Upper lobe of right lung (tissue), 1 donor: ENCODE measurements around the gene TSHR. TPM values are rescaled to one million over a fixed set of nuclear protein-coding genes. Genes with fewer than 3 reads are reported as not detected.

ENCODE experiments used
- ATAC-seq: fragments of 200-7000 bp; cut with Tn5 transposase; one replicate; pipeline ENCODE4 v1.9.1; 2020; ENCODE audit warnings: mild to moderate bottlenecking, moderate library complexity
- DNase-seq: peaks from one replicate; pipeline ENCODE4 v3.0.0-alpha.2; 2020
- H3K27ac ChIP-seq: fragments of 200-600 bp; one replicate; pipeline ENCODE4 v1.8.0; 2022
- H3K27me3 ChIP-seq: fragments of 200-600 bp; one replicate; pipeline ENCODE4 v1.8.0; 2022; ENCODE audit warnings: mild to moderate bottlenecking
- H3K36me3 ChIP-seq: fragments of 200-600 bp; one replicate; pipeline ENCODE4 v1.8.0; 2022
- H3K4me1 ChIP-seq: fragments of 200-600 bp; one replicate; pipeline ENCODE4 v1.8.0; 2022
- H3K4me3 ChIP-seq: fragments of 200-600 bp; one replicate; pipeline ENCODE4 v1.8.0; 2022; ENCODE audit warnings: mild to moderate bottlenecking
- H3K9me3 ChIP-seq: fragments of 200-600 bp; one replicate; pipeline ENCODE4 v1.8.0; 2022
- intact Hi-C: fragments of 100-400 bp; cut with DNase I; formaldehyde crosslinking; loops from one replicate; pipeline ENCODE4 v1.11.0; 2022
- total RNA-seq: library from RNA; stranded (reverse); fragmentation: NEBNext Ultra II Directional; extraction: Animal tissue kit (Norgen Biotek cat#: 25700); gene quantifications from one replicate; pipeline ENCODE4 v1.2.1, GENCODE V29; 2021
- TF ChIP-seq, protein P1 (sequence below): fragments of 200-600 bp; IDR thresholded peaks from one replicate; pipeline ENCODE4 v1.8.0; 2022; ENCODE audit warnings: antibody characterized with exemption
- donor health status: DM: no; HTN: yes; CAD: no; lungs with severe emphysema.

Gene TSHR
- total RNA-seq, 1 donor from 2014 or later: not detected

DNA sequence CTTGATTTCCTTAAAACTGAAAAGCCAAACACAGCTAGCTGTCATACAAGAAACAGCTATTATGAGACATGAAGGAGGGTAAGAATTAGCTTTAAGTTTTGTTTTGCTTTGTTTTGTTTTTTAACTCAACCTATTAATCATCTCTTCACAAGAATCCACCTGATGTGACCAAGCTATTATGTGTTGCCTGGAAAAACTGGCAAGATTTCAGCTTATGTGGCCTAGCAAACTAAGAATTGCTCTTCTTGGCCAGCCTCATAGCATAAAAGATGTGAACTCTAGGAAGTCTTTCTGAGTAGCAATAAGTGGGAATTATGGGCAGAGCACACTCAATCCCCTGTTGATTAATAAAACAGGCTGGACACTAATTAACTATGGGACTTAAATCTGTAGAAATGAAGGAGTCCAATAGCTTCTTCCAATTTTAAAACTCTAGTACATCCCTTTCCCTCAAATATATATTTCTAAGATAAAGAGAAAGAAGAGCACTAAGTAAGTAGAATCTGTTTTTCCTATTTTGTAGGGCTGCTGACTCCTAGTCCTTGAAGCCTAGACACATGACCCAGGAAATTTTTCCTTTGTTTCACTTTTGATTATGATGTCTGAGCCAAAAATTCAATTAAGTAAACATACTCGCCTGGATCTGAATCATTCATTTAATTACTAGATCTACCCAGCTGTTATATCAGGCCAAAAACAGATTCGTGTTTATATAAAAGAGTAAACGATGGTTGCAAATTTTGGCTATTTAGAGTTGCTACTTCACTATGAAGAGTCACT lies 189.6 kb downstream of the TSHR start:
- intact Hi-C loops: no loop called here
- DNase-seq: no peak

DNA sequence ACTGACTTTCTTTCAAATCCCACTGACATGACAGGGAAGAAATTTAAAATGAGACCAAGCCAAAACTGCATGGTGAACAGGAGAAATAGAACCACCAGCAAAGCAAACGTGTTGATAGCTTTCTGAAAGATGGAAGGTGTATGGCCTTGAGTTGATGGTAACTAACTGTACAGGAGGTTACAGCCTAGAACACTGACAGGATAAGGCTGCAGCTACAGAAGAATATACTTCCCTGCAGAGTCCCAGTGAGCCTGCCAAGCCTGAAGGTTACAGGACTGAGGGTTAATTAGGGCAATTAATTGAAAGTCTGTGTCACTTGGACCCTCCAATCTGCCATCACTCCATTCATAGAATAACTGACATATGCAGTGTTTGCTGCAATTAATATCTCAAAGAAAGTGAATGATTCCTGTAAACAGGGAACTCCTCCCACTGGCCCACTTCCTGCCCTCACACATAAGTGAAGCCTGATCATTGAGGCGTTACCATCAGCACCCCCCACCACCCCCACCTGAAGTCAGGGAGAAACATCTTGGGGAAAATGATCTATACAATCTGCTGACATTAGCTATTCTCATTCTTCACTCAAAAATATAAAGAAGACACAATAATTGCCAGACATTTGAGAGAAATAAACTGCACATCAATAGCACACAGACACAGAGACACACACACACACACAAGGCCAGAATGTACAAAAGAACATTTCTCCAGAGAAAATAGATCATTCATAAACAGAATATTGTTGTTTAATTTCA lies 191.9 kb downstream of the TSHR start:
- no peak for DNase-seq
- H3K9me3 ChIP-seq: no peaks in the 10 kb centered on the region
- H3K27ac ChIP-seq: no peak overlapping the region
- ATAC-seq: no peak
- H3K36me3 ChIP-seq: no peaks in the 10 kb centered on the region
- H3K4me1 ChIP-seq: peaks cover 6% of the 10 kb centered on the region
- intact Hi-C loops: no loop called here
- no peak overlapping the region for H3K4me3 ChIP-seq
- H3K27me3 ChIP-seq: no peaks in the 10 kb centered on the region
- TF ChIP-seq, protein P1, sequence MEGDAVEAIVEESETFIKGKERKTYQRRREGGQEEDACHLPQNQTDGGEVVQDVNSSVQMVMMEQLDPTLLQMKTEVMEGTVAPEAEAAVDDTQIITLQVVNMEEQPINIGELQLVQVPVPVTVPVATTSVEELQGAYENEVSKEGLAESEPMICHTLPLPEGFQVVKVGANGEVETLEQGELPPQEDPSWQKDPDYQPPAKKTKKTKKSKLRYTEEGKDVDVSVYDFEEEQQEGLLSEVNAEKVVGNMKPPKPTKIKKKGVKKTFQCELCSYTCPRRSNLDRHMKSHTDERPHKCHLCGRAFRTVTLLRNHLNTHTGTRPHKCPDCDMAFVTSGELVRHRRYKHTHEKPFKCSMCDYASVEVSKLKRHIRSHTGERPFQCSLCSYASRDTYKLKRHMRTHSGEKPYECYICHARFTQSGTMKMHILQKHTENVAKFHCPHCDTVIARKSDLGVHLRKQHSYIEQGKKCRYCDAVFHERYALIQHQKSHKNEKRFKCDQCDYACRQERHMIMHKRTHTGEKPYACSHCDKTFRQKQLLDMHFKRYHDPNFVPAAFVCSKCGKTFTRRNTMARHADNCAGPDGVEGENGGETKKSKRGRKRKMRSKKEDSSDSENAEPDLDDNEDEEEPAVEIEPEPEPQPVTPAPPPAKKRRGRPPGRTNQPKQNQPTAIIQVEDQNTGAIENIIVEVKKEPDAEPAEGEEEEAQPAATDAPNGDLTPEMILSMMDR: no peak

More for the DNA sequence above, 189.6 kb downstream of the TSHR start:
- no peaks in the 10 kb centered on the region for H3K36me3 ChIP-seq
- peak overlapping the region; percentile 38 for H3K27ac ChIP-seq
- H3K4me3 ChIP-seq: no peak overlapping the region
- no peak for ATAC-seq
- H3K27me3 ChIP-seq: no peaks in the 10 kb centered on the region
- peaks cover 6% of the 10 kb centered on the region for H3K4me1 ChIP-seq
- TF ChIP-seq, protein P1: no peak
- no peaks in the 10 kb centered on the region for H3K9me3 ChIP-seq

DNA sequence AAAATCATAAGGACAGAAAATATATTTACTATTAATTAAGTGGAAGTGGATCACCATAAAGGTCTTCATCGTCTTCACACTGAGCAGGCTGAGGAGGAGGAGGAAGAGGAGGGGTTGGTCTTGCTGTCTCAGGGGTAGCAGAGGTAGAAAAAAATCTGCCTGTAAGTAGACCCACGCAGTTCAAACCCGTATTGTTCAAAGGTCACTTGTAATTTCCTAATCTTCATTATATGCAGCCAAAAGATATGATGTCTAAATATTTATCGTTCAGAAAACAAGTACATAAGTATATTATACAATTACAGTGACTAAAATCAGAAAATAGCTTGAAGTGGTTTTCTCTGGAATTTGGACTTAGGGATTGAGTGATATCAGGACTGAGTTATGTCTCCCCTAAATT lies 193.2 kb downstream of the TSHR start:
- intact Hi-C loops: no loop called here
- ATAC-seq (no peak), DNase-seq (no peak)
- Histone ChIP-seq H3K27ac (no peak overlapping the region), H3K9me3 (no peaks in the 10 kb centered on the region), H3K36me3 (no peaks in the 10 kb centered on the region), H3K27me3 (no peaks in the 10 kb centered on the region), H3K4me3 (no peak overlapping the region), H3K4me1 (peaks cover 6% of the 10 kb centered on the region)
- TF ChIP-seq, protein P1: no peak

DNA sequence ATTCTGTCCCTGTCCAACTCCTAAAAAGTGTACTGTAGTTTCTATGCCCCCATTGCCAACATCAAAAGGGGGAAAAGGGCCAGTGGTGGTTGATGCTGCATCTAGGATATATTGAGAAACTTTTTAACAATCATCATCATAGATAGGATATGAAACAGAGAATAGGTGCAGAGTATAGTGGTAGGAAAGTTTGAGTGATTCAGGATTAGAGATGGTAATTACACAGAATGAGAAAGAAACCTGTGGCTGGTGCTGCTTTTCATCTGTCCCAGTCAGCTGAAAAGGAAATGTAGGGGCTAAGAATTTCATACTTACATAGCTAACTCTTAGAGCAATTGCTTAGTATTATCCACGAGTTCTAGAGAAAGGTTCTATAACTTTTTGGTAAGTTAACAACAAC lies 197.8 kb downstream of the TSHR start:
- ATAC-seq (no peak), DNase-seq (no peak)
- no peaks in the 10 kb centered on the region for H3K4me1 ChIP-seq
- H3K36me3 ChIP-seq: no peaks in the 10 kb centered on the region
- no peak overlapping the region for H3K27ac ChIP-seq
- no peaks in the 10 kb centered on the region for H3K9me3 ChIP-seq
- intact Hi-C loops: no loop called here
- TF ChIP-seq, protein P1: no peak
- no peak overlapping the region for H3K4me3 ChIP-seq
- H3K27me3 ChIP-seq: no peaks in the 10 kb centered on the region

DNA sequence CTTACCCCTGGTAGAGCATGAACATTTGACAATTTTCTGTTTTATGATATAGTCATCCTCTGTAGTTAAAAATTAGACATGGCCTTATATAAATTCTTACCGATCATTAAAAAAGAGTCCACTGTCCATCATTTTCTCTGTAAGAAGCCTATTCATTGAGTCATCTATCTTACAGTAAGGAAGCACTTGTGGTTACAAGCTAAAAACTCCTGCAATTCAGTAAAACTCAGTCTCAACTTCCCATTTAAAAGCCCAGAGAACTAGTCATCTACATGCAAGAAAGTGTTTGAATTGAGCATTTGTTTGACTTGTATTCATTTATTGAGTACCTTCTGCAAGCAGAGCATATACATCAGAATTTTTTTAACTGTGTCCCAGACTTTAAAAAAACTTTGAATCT lies 202.0 kb downstream of the TSHR start:
- Histone ChIP-seq H3K36me3 (no peaks in the 10 kb centered on the region), H3K4me1 (no peaks in the 10 kb centered on the region), H3K27me3 (no peaks in the 10 kb centered on the region), H3K4me3 (no peak overlapping the region), H3K9me3 (no peaks in the 10 kb centered on the region), H3K27ac (no peak overlapping the region)
- DNase-seq (no peak), ATAC-seq (no peak)
- TF ChIP-seq, protein P1: no peak
- intact Hi-C loops: no loop called here
